ENCODE results near the gene CDH22.

- no peak for TF ChIP-seq NFIC (IDR thresholded peaks at IDR 0.05)
- TF ChIP-seq CEBPG (CRISPR knock-in tag; IDR thresholded peaks at IDR 0.05): no peak
- TF ChIP-seq CEBPG (tag; conservative IDR thresholded peaks at IDR 0.05 in 1 of 2, IDR thresholded peaks at IDR 0.05 in 1 of 2): no peak
- TF ChIP-seq RAD21 (CRISPR knock-in tag; conservative IDR thresholded peaks at IDR 0.05 in 1 of 2, IDR thresholded peaks at IDR 0.05 in 1 of 2): no peak
- TF ChIP-seq CBFB (CRISPR knock-in tag; IDR thresholded peaks at IDR 0.05): no peak
These were observed 176.9 kb downstream of the CDH22 start for GRCh38 chr20:46131396-46131795.
